Activated CD8-positive, alpha-beta T cell treated with anti-CD3 and anti-CD28 coated beads for 36 hours (primary cell): Measurements from ENCODE around the gene DNAJB13. TPM values are rescaled to one million over a fixed set of nuclear protein-coding genes. Genes with fewer than 3 reads are reported as not detected.

Experiments
- ATAC-seq: fragments of 200-7000 bp; cut with Tn5 transposase; one replicate; pipeline ENCODE4 v1.10.0; 2021; ENCODE audit warnings: mild to moderate bottlenecking, moderate library complexity
- CTCF ChIA-PET: fragments of 350-600 bp; sonication (Branson Sonifier 250); formaldehyde crosslinking; loops from one replicate; lab custom pipeline; 2021; ENCODE audit warnings: antibody characterized with exemption; lab: Charles Lee
- POLR2A ChIA-PET: fragments of 350-600 bp; sonication (Branson Sonifier 250); formaldehyde crosslinking; loops from one replicate; lab custom pipeline; 2021; ENCODE audit warnings: antibody characterized with exemption; lab: Charles Lee
- DNase-seq: peaks from one replicate; pipeline ENCODE4 v3.0.0-alpha.2; 2020
- H3K27ac Mint-ChIP-seq: one replicate; pipeline ENCODE4 v1.8.0; 2021; ENCODE audit warnings: mild to moderate bottlenecking, mixed read lengths
- H3K27me3 Mint-ChIP-seq: one replicate; pipeline ENCODE4 v1.8.0; 2021; ENCODE audit warnings: mixed read lengths
- H3K36me3 Mint-ChIP-seq: one replicate; pipeline ENCODE4 v1.8.0; 2021; ENCODE audit warnings: low read depth, mixed read lengths
- H3K4me1 Mint-ChIP-seq: one replicate; pipeline ENCODE4 v1.8.0; 2021; ENCODE audit warnings: low read depth, mixed read lengths
- H3K4me3 Mint-ChIP-seq: one replicate; pipeline ENCODE4 v1.8.0; 2021; ENCODE audit warnings: mild to moderate bottlenecking, moderate library complexity, mixed read lengths
- H3K9me3 Mint-ChIP-seq: one replicate; pipeline ENCODE4 v1.8.0; 2021; ENCODE audit warnings: mixed read lengths
- CTCF ChIP-seq: fragments of 200-600 bp; IDR thresholded peaks from one replicate; pipeline ENCODE4 v1.8.0; 2022; ENCODE audit warnings: antibody characterized with exemption, mild to moderate bottlenecking
- intact Hi-C: fragments of 100-400 bp; cut with micrococcal nuclease; formaldehyde crosslinking; loops from one replicate; pipeline ENCODE4 v1.10.0; 2022
- total RNA-seq, 2 experiments: library from RNA; stranded (reverse); gene quantifications; one replicate each; pipeline ENCODE4 v1.2.3, GENCODE V29; 2021

Gene DNAJB13
- total RNA-seq, 2 experiments from 2014 or later, result 0.18 TPM; not detected in 1

- intact Hi-C loops, result loop anchor here (1.0 to 5.0 kb wide), 2 partner anchors 10 to 37 kb away; partner anchors contain the start of genes UCP2 and UCP3
- ChIA-PET CTCF (interaction anchor here (1.0 to 1.6 kb wide), 4 partner anchors 9 to 55 kb away, joined by 3 to 7 read pairs (median 3); no protein-coding TSS in a partner anchor), POLR2A (interaction anchor here (0.6 to 17.6 kb wide), 11 partner anchors 8 to 393 kb away, joined by 3 to 269 read pairs (median 6); partner anchors contain the start of genes UCP2 and UCP3)
- H3K4me3 Mint-ChIP-seq, result no peak overlapping the region
- H3K27ac Mint-ChIP-seq, result no peak overlapping the region
- no peaks in the 10 kb centered on the region for H3K9me3 Mint-ChIP-seq
- ATAC-seq (peak; percentile 31), DNase-seq (no peak)
- no peaks in the 10 kb centered on the region for H3K27me3 Mint-ChIP-seq
- no peak for TF ChIP-seq CTCF
- peaks cover 25% of the 10 kb centered on the region for H3K36me3 Mint-ChIP-seq
- peaks cover 33% of the 10 kb centered on the region for H3K4me1 Mint-ChIP-seq
These were observed 68.4 kb downstream of the DNAJB13 start for GRCh38 chr11:74019104-74019738.

GRCh38 chr11:74019860-74020259 is 69.0 kb downstream of the DNAJB13 start:
- ATAC-seq (peak; percentile 84), DNase-seq (peak; percentile 90)
- POLR2A ChIA-PET, result interaction anchor here (0.6 to 17.6 kb wide), 9 partner anchors 9 to 394 kb away, joined by 3 to 269 read pairs (median 11); partner anchors contain the start of genes UCP2 and UCP3
- Mint-ChIP-seq H3K27me3 (no peaks in the 10 kb centered on the region), H3K4me1 (peaks cover 30% of the 10 kb centered on the region), H3K9me3 (no peaks in the 10 kb centered on the region), H3K4me3 (no peak overlapping the region), H3K27ac (no peak overlapping the region), H3K36me3 (peaks cover 25% of the 10 kb centered on the region)
- CTCF ChIA-PET, result interaction anchor here (1.6 kb wide), 1 partner anchor 12 kb away, joined by 3 read pairs; no protein-coding TSS in a partner anchor
- intact Hi-C loops, result loop anchor here (1.0 to 5.0 kb wide), 2 partner anchors 11 to 38 kb away; partner anchors contain the start of genes UCP2 and UCP3
- TF ChIP-seq CTCF, result no peak

Other genes with a start within 250 kb of the DNAJB13 start
- 10 to 100 TPM; 75.3 to 77.6 TPM for gene RAB6A, start 190.0 kb upstream of the DNAJB13 start, total RNA-seq
- gene MRPL48, start 163.2 kb upstream of the DNAJB13 start, total RNA-seq, result 10 to 100 TPM; 41.3 to 44.9 TPM
- gene COA4, start 74.2 kb upstream of the DNAJB13 start, total RNA-seq, result 100 to 1,000 TPM; 106 to 116 TPM
- 10 to 100 TPM; 32.5 to 34.9 TPM for gene PAAF1, start 74.0 kb upstream of the DNAJB13 start, total RNA-seq
- 100 to 1,000 TPM; 244 to 252 TPM for gene UCP2, start 31.8 kb downstream of the DNAJB13 start, total RNA-seq
- gene UCP3, start 58.1 kb downstream of the DNAJB13 start, total RNA-seq, result 1 to 10 TPM; 1.5 to 2.2 TPM
- gene C2CD3, start 220.0 kb downstream of the DNAJB13 start, total RNA-seq, result 10 to 100 TPM; 22.5 to 25.6 TPM
- gene PPME1, start 220.3 kb downstream of the DNAJB13 start, total RNA-seq, result 10 to 100 TPM; 63.7 to 64.9 TPM